H1 (cell line): ENCODE measurements around the gene ZDHHC22. TPM values are rescaled to one million over a fixed set of nuclear protein-coding genes. Genes with fewer than 3 reads are reported as not detected.

ENCODE experiments used
- SIN3A ChIP-seq, 2 experiments: IDR thresholded peaks in 1 of 2; conservative IDR thresholded peaks in 1 of 2; 2 replicates each; pipeline ENCODE4 v1.6.1; 2011 to 2012; ENCODE audit warnings: low read length in 2 of 2, improper control_type of control experiment in 1 of 2, low read depth in 1 of 2, mild to moderate bottlenecking in 1 of 2
- polyA plus RNA-seq, 7 experiments: library from polyadenylated mRNA; depleted of rRNA in 3 of 7; stranded (reverse) in 5 of 7; unstranded in 2 of 7; fragments of >200 nt in 5 of 7; fragments of 200-250 nt in 2 of 7; gene quantifications; 1 replicate in 5 of 7; 2 replicates in 1 of 7; 4 replicates in 1 of 7; pipeline versions ENCODE4 v1.2.1 to v1.2.3, GENCODE V29; 2011 to 2013; ENCODE audit warnings: missing spikeins in 2 of 7, mixed read lengths in 2 of 7
- total RNA-seq: library from RNA; stranded (reverse); fragmentation: NEBNext Ultra II Directional; extraction: Animal tissue kit (Norgen Biotek cat#: 25700); gene quantifications from 2 replicates; pipeline ENCODE4 v1.2.1, GENCODE V29; 2021
- TF ChIP-seq, protein P1 (sequence below): fragments of 300-600 bp; sonication (generic); IDR thresholded peaks from 2 replicates; pipeline ENCODE4 v1.7.1; 2012; ENCODE audit warnings: low read length, moderate library complexity, mild to moderate bottlenecking, inconsistent platforms; ENCODE audit not compliant: insufficient replicate concordance
- TF ChIP-seq, protein P2 (sequence below): IDR thresholded peaks from 2 replicates; pipeline ENCODE4 v1.6.1; 2012; ENCODE audit warnings: low read length, inconsistent platforms

ZDHHC22 gene
- total and polyA plus RNA-seq, 2 of the 8 experiments (the other 6 are each of a cell fraction or from before 2014, with no cell fraction given): 23.8 to 55.2 TPM

DNA sequence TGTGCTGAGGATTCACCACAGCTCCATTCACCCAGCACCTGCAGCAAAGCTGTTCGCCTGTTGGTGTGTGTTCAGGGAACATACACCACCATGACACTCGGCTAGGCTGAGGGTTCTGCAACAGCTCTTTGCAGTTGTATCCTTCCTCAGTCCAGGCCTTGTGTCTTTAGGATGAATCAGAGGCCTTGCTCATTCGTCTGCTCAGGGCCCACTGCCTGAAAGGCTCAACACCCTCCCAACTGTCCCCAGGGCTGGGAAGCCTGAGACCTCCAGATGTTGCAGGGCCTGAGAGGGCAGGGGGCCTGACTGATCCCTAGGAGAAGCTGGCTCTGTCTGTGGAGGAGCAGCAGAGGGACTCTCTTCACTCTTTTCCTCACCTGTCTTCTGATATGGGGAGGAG lies 11.2 kb downstream of the ZDHHC22 start (continued):
- no peak for TF ChIP-seq SIN3A (conservative IDR thresholded peaks at IDR 0.05 in 1 of 2, IDR thresholded peaks at IDR 0.05 in 1 of 2; ENCODE audit: low read depth in 1 of 2, low read length in 2 of 2)
- TF ChIP-seq, protein P1, sequence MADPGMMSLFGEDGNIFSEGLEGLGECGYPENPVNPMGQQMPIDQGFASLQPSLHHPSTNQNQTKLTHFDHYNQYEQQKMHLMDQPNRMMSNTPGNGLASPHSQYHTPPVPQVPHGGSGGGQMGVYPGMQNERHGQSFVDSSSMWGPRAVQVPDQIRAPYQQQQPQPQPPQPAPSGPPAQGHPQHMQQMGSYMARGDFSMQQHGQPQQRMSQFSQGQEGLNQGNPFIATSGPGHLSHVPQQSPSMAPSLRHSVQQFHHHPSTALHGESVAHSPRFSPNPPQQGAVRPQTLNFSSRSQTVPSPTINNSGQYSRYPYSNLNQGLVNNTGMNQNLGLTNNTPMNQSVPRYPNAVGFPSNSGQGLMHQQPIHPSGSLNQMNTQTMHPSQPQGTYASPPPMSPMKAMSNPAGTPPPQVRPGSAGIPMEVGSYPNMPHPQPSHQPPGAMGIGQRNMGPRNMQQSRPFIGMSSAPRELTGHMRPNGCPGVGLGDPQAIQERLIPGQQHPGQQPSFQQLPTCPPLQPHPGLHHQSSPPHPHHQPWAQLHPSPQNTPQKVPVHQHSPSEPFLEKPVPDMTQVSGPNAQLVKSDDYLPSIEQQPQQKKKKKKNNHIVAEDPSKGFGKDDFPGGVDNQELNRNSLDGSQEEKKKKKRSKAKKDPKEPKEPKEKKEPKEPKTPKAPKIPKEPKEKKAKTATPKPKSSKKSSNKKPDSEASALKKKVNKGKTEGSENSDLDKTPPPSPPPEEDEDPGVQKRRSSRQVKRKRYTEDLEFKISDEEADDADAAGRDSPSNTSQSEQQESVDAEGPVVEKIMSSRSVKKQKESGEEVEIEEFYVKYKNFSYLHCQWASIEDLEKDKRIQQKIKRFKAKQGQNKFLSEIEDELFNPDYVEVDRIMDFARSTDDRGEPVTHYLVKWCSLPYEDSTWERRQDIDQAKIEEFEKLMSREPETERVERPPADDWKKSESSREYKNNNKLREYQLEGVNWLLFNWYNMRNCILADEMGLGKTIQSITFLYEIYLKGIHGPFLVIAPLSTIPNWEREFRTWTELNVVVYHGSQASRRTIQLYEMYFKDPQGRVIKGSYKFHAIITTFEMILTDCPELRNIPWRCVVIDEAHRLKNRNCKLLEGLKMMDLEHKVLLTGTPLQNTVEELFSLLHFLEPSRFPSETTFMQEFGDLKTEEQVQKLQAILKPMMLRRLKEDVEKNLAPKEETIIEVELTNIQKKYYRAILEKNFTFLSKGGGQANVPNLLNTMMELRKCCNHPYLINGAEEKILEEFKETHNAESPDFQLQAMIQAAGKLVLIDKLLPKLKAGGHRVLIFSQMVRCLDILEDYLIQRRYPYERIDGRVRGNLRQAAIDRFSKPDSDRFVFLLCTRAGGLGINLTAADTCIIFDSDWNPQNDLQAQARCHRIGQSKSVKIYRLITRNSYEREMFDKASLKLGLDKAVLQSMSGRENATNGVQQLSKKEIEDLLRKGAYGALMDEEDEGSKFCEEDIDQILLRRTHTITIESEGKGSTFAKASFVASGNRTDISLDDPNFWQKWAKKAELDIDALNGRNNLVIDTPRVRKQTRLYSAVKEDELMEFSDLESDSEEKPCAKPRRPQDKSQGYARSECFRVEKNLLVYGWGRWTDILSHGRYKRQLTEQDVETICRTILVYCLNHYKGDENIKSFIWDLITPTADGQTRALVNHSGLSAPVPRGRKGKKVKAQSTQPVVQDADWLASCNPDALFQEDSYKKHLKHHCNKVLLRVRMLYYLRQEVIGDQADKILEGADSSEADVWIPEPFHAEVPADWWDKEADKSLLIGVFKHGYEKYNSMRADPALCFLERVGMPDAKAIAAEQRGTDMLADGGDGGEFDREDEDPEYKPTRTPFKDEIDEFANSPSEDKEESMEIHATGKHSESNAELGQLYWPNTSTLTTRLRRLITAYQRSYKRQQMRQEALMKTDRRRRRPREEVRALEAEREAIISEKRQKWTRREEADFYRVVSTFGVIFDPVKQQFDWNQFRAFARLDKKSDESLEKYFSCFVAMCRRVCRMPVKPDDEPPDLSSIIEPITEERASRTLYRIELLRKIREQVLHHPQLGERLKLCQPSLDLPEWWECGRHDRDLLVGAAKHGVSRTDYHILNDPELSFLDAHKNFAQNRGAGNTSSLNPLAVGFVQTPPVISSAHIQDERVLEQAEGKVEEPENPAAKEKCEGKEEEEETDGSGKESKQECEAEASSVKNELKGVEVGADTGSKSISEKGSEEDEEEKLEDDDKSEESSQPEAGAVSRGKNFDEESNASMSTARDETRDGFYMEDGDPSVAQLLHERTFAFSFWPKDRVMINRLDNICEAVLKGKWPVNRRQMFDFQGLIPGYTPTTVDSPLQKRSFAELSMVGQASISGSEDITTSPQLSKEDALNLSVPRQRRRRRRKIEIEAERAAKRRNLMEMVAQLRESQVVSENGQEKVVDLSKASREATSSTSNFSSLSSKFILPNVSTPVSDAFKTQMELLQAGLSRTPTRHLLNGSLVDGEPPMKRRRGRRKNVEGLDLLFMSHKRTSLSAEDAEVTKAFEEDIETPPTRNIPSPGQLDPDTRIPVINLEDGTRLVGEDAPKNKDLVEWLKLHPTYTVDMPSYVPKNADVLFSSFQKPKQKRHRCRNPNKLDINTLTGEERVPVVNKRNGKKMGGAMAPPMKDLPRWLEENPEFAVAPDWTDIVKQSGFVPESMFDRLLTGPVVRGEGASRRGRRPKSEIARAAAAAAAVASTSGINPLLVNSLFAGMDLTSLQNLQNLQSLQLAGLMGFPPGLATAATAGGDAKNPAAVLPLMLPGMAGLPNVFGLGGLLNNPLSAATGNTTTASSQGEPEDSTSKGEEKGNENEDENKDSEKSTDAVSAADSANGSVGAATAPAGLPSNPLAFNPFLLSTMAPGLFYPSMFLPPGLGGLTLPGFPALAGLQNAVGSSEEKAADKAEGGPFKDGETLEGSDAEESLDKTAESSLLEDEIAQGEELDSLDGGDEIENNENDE: no peak
- TF ChIP-seq, protein P2, sequence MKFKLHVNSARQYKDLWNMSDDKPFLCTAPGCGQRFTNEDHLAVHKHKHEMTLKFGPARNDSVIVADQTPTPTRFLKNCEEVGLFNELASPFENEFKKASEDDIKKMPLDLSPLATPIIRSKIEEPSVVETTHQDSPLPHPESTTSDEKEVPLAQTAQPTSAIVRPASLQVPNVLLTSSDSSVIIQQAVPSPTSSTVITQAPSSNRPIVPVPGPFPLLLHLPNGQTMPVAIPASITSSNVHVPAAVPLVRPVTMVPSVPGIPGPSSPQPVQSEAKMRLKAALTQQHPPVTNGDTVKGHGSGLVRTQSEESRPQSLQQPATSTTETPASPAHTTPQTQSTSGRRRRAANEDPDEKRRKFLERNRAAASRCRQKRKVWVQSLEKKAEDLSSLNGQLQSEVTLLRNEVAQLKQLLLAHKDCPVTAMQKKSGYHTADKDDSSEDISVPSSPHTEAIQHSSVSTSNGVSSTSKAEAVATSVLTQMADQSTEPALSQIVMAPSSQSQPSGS: no peak
